Activated CD8-positive, alpha-beta memory T cell treated with anti-CD3 and anti-CD28 coated beads for 1 hour (primary cell): ENCODE data around the gene ROR1.

ENCODE experiments used
- DNase-seq, 2 donors: peaks; one replicate each; pipeline ENCODE4 v3.0.0-alpha.2; 2020; ENCODE audit warnings: low read depth in 1 of 2; ENCODE audit errors: extremely low read depth in 1 of 2

The ROR1 gene

GRCh38 chr1:63966016-63966415, 192.2 kb downstream of the ROR1 start:
- no peak for DNase-seq

DNA sequence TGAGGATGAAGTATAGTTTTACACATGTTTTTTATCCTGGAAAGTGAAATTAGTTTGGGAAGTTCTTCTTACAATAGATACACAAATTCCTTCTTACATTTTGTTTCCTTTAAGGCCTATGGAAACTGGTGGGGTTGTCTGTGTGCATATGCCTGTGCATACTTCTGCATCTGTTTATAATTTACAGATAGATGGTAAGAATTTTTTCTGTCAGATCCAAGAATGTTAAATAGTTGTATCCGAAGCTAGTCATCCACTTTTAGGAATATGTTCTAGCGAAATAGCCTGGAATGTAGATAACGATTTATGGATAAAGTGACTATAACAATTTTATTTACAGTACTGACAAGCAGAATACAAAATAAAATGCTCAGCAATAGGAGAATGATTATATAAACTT, 194.1 kb downstream of the ROR1 start:
- DNase-seq = no peak

DNA sequence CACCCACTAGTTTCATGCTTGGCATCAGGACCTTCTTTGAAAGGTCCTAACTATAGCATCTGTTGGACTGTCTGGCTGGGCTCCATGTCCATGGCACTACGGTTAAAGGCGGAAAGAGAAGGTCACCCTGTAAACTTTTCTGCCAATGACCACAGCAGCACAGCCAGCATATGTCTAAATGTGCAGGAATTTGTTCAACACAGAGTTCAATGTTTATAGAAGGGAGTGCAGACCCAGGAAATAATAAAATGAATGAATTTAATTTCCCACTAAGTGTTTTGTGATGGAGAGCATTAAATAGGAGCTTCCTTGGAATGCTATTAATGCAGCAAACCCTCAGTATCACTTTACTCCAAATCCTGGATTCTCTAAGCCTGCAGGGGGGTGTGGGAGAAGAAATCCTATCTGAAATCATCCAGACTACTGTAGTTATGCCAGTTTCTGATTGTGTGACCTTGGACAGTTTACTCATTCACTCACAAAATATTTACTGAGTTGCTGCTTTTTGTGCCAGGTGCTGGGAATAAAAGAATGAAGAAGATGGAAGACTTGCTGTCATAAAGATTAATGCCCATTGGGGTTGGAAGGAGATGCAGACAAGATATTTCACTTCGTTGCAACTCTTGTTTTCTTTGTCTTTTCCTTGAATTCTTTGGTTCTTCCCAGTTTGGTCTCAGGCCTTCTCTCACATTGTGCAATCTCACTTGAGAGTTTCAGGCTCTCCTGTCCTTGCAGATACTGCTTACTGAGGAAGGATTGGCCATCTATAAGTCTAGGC, 195.0 kb downstream of the ROR1 start:
- DNase-seq = no peak

DNA sequence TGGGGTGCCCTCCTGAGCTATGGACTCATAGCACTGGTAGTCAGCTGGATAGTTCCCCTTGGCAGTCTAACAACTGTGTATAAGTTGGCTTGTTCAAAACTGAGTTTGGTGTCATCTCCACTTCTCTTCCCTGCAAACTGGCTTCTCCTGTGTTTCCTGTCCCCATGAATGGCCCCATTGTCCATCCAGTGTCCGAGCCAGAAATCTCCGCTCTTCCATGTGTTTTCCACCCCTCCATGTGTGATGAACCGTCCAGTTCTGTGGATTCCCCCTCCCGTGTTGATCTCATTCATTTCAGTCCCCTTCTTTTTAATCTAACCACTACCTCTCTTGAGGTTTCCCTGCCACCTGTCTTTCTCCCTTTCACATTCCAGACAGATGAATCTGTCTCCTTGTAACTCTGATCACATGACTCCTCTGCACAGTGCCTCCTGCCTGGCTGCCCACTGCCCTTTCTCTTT, 195.7 kb downstream of the ROR1 start:
- DNase-seq = no peak

DNA sequence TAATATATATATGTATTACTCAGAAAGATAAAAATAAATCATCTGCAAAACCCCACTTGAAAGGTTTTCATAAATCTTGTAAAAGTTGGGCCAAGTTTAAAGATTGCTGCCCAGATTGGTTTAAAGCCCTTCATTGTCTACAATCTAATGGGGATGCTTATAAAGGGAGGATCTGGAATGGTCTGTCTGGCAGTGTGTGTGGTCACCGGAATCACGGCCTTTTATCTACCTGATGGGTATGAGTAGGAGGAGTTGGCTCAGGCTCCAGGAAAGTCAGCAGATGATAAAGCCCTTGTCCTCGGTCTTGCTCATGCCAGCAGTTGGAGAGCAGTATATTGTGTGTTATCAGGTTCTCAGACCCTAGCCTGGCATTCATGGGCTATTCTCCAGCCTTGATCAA, 197.7 kb downstream of the ROR1 start:
- DNase-seq = no peak

DNA sequence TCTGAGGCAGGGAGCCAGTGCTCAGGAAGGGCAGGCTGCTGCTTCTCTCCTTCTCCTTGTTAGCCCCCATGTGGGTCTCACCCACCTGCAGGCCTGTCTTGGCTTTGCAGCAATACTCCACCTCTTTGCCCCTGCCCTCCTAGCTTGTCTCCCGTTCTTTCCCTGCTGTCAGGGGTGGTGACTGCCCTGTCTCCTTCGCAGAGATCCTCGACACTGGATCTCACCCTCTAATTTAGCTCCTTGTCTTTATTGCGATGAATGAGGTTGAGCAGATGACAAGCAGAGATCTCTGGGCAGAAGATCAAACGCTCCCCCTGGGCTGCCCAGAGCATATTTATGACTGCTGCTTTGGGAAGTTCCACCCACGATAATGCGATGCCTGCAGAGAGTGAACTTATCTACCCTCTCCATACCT, 199.2 kb downstream of the ROR1 start:
- no peak for DNase-seq

GRCh38 chr1:63974966-63975365, 201.1 kb downstream of the ROR1 start:
- DNase-seq = no peak

GRCh38 chr1:63975481-63975880, 201.7 kb downstream of the ROR1 start:
- no peak for DNase-seq

DNA sequence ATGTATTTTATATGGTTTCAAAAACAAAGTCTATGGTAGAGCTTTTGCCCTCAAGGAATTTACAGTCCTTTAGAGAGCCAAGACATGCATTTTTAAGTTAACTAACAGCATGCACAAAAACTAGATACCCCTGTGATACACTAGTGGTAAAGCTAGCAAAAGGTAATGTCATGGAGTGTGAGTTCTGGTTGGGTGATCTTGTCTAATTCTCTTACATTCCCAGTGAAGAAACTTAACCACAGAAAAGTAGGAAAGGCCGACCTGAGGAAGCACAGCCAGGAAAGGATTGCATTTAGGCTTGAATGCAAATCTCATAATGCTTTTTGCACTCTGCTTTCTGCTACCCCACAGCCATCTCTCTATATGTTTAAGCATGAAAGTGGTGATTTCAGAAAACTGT, 202.2 kb downstream of the ROR1 start:
- DNase-seq = no peak

GRCh38 chr1:63977466-63977865, 203.6 kb downstream of the ROR1 start:
- no peak for DNase-seq

GRCh38 chr1:63980740-63981407, 207.1 kb downstream of the ROR1 start:
- DNase-seq = no peak

- no peak for DNase-seq
Measured at GRCh38 chr1:63981408-63981773, 207.6 kb downstream of the ROR1 start.

GRCh38 chr1:63982201-63982600, 208.4 kb downstream of the ROR1 start:
- no peak for DNase-seq

DNA sequence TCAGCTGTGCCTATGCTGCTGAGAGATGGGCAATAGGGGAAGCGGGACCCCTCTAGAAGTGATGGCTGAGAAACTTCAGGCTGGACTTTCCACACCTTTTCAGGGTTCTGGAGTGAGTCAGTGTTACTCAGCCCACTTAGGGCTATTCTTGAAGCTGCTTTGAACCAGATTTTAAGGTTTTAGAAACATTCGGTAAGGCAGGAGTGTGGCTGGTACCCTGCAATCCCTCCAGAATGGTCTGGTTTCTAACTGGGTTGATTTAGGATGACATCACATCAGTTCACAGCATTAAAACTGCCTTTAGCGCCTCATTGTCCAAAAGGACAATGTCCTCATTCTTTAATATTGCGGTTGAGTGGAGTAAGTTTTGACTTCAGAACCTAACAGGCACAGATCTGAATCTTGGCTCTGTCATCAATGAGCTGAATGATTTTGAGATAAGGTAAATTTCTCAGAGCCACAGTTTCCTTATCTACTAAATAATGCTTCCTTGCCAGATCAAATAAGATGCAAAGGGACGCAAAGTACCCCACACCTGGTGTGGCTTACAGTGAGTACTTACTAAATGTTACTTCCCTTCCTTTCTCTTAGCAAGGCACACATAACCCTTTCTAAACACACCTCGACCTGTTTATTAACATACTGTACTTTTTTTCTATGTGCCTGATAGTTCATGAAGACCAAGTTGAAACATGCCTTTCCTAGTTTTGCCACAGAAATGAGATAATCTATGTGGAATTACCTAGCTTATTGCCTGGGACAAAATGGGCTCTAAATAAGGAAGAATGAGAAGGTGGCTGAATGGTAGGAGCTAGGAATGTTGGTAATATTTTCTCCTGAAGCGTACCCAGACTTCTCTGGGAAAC, 209.8 kb downstream of the ROR1 start:
- no peak for DNase-seq

DNA sequence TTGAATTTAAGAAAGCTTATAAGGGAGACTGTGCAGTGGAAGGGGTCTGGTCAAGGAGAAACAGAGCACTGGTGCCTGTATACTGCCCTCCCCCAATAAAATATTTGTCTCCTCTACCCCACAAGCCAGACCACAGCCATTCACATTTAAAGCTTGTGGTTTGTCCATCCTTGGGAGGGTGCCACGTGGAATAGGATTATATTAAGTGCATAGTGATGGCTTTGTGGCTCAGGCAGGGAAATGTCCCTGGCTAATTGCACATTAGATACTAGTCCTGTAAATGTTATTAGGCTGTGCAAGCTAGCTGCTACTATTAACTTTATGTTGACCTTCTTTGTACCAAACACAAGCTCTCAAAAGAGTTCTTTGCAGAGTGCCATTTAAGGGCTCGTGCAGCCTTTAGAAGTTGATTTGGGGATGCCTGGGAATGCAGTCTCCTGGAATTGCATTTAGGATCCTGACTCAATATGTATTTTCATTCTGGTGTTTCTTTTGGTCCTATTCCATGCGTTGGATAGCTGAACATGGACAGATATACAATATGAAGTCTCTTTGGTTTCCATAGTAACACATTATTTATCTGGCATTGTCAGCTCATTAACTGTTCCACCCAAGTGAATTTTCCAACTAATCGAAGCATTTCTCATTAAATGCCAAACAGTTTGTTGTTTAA, 210.6 kb downstream of the ROR1 start:
- no peak for DNase-seq

DNA sequence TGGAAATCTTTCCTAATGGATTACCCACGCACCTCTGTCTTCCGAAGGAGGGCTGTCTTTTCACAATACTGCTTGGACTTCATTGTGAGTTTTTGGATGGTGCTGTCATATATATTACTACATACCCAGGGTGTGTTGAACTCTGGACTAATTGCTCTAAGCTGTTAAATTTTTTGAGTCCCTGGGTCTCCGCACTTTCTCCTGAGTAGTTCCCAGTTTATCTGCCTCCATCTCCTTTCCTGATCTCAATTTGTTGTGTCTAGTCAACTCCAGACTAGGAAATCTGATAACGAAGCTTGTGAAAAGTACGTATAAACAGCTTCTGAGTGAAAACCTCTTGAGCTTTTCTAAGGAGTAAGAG, 211.1 kb downstream of the ROR1 start:
- no peak for DNase-seq

GRCh38 chr1:63987014-63987627, 213.3 kb downstream of the ROR1 start:
- DNase-seq = no peak

DNA sequence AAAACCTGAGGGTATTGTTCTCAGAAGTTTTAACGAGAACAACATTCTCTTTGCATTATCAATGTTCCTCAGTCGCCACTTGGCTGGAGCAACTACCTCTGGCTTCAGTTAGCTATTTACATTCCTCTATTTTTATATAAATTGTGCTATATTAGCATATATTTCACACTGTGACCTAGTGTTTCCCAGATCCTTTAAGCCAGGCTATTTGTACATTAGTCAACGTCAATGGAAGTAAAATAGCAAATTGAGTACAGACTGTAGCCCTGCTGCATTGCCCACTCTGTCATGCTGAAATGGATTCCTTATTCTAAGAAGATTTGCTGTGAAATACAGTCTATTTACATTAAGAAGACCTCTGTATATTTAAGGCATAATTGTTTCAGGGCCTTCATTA, 213.8 kb downstream of the ROR1 start:
- DNase-seq = no peak

GRCh38 chr1:63988941-63989340, 215.1 kb downstream of the ROR1 start:
- DNase-seq = no peak

- DNase-seq = no peak
Measured at GRCh38 chr1:63991685-63992084, 217.9 kb downstream of the ROR1 start.

- DNase-seq = no peak
Measured at GRCh38 chr1:64000021-64000420, 226.2 kb downstream of the ROR1 start.
